NCI-H1436 (cell line): ENCODE measurements around the gene LTN1.

Source experiments
- DNase-seq: peaks from one replicate; lab custom pipeline; 2025; lab: John Stamatoyannopoulos, UW

The LTN1 gene

DNA sequence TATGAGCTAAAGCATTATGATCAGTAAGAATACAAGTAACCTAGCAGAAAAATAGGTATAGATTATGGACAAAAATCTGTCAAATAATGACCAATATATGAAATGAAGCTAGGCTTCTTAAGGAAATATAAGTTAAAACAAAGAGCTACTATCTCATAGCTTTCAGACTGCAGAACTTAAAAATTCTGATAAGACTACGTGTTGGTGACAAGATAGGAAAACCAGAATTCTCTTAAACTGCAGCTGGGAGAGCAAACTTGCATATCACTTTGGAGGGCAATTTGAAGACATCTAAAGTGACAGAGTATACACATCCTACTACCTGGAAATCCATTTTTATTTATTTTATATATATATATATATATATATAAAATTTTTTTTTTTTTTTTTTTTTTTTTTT, 65.5 kb downstream of the LTN1 start:
- DNase-seq: no peak

DNA sequence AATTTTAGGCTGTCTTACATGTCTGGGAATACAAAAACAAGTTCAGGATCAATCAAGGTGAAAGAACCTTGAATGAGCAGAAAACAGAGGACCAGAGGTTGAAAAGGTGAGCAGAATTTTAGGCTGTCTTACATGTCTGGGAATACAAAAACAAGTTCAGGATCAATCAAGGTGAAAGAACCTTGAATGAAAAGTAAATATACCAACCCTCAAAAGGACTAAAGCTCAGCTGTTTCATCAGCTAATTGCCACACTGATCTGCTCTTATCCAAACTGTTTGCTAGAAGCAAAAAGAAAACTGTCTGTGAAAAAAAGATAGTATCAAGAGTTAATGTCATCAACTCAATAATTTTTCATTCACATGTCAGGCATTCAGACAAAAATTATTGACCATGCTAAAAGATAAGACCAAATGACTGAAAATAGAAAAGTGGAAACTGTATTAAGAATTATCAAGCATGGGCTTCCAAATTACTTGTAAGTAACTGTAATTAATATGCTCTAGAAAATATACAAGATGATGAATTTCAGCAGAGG, 69.2 kb downstream of the LTN1 start:
- no peak for DNase-seq

DNA sequence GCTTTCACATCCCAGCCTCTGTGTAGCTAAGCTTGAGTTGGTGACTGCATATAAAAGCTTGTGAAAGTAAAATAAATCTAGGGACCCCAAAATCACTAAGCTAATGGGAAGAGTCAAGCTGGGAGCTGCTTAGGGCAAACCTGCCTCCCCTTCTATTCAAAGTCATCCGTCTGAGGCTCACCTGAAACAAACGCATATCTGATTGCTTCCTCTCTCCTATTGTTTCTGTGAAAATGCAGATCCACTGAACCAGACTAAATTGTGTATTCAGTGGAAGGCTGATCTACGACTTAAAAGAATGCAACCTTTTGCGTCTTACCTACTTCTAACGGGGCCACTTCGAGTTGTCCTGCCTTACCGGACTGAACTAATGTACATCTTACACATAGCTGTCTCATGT, 70.3 kb downstream of the LTN1 start:
- DNase-seq: no peak

DNA sequence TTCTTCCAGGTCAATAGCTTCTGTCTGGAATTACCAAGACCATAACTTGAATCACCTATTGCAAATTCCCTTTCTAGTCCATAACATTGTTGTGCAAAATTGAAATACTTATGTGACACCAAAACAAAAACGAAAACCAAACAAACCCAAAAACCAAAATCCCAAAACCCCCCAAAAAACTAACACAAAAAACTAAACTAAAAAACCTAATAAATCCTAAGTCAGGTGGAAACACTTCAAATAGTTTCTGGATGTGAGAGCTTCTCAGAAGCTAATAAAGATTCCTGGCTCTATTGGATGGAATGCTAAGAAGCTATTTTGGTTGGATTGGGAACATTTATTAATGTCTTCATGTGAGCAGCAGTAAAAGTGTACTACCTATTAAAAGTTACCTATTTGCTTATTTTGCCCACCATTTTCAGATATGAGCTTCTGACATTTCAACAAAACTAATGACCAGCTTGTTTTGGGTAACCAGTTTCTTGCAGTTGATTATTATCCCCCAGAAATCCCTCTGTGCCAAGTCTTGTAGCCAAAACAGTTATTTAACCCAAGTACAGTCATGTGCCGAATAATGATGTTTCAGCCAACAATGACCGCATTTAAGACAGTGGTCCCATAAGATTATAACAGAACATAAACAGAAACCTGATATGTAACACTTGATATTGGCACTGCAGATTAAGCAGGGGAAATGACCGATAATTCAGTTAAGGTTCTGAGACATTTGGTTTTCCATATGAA, 76.4 kb downstream of the LTN1 start:
- DNase-seq: no peak

DNA sequence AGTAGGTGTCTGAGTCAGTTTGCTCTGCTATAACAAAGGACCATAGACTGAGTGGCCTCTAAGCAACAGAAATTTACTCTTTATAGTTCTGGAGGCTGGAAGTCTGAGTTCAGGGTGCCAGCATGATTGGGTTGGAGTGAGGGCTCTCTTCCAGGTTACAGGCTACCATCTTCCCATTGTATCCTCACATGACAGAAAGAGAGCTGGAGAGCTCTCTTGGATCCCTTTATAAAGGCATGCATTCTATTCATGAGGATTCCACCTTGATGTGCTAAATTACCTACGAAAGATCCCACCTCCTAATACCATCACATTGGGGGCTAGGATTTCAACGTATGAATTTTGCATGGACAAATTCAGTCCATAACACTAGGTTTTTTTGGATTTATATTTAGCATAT, 79.6 kb downstream of the LTN1 start:
- no peak for DNase-seq

DNA sequence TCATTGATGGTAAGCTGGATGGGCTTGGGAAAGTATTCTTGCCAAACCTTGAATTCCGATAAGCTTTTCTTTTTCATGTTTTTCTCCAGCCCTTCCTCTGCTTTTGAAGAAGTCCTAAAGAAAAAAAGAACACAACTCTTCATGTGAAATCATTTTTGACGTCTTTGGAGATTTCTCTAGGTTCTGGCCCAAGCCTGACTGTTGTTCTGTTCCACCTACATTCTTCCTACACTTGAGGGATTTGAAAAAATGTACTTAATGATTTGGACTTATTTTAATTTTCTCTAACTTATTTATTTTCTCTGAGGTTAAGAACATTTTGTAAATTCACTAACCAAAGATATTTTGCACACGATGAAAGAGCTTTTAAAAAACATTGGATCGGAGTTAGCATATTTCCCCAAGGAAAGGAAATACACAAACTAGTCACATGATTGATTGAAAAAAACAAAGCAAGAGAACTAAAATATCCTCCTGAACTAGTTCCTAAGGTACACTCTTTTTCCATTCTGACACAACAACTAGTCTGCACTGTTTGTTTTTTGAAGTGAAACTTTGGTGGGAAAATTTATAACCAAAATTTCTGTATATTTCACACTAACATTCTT, 82.3 kb downstream of the LTN1 start:
- no peak for DNase-seq

DNA sequence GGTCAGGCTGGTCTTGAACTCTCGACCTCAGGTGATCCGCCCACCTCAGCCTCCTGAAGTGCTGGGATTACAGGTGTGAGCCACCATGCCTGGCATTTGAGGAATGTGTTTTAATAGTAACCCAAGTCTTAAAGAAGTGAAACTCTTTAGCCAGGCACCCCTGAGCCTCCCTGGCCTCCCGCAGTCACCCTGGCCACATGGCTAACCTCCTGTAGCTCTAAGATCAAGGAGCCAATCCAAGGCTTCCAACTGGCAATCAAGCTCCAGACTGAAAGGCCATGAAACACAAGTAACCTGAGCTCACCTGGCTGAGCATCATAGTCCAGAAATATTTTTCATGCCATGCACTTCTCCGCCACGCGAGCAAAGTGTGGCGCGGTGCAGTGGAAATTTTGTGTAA, 84.3 kb downstream of the LTN1 start:
- DNase-seq: no peak

DNA sequence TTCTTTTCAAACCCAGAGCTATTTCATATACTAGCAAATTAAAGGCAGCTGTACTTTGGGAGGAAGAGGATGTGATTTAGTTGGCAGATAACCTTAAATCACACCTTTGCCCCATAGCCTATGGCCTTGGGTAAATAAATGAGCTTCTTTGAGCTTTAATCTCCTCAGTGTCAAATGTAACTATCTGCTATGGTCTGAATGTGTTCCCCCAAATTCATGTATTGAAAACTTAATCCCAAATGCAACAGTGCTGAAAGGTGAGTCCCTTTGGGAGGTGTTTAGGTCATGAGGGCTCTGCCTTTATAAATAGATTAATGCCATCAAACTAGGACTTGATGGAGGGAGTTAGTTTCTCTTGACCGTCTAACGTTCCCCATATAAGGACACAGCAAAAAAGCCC, 85.8 kb downstream of the LTN1 start:
- DNase-seq: no peak

DNA sequence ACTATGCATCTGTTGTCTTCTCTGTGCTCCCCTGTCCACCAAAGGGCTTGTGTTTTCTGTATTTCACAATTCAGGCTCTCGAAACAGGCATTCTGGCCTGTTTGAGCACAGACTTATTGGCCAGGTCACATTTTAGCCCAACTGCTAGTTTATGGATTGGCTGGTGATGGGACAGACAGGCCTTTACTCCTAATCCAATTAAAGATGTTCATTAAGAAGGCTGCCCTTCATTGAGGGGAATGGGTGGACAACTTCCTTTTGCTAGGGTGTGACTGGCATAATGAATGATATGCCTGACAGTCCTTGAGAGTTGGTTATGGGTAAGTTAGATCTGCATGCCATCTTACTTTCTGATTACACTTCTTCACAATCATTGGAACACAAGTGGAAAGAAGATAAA, 86.4 kb downstream of the LTN1 start:
- DNase-seq: no peak

DNA sequence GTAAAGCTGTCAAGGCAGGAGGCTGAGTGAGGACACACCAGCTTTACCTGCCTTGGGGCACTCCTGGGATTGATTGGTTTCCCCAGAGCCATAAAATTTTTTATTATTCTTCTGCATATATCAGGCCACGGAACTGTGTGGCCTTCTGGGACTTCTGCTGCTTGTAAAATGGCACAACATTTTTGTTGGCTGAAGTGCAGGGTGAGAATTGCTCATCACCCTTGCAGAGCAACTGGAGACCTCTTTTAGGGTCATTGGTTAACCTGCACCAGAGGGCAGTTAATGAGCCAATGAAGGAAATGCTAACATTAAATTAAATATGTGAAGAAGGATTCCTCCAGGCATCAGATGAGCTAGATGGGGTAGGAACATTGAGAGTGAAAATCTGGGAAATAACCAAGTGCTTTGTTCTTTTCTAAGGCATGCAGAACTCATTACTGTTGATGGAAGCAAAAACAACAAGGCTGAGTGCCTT, 87.7 kb downstream of the LTN1 start:
- no peak for DNase-seq

DNA sequence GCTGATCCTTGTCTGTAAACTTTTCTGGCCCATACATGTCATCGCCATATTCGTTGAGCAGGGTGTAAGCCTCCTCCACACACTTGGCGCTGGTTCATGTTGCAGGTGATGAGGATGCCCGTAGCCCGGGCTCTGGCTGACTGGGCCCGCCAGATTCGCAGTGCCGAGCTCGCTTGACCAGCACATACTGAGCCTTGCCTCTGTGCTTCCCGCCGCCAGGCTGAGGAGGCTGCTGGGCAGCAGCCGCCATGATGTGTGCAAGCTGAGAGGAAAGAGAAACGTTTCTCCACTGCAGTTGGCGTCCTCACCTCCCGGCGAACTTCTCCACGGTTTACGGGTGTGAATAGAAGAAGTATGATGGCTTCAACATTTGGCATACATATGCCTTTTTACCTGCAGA, 89.2 kb downstream of the LTN1 start:
- no peak for DNase-seq

DNA sequence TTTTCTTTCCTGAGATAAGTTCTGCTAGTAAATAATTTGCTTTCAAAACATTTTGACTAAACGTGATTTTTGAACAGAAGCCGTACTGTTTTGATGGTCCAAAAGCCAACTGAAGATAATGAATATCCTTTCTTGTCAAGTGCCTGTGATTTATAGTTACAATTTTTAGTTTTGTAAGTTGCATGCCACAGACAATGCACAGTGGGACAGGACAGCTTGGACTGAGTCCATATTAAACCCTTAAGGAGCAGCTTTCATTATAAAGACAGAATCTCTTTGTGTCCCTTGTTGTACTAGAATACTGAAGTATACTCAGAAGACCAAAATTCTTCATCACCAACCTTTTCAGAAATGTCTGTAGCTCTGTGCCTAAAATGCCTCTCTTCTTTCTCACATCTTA, 92.2 kb downstream of the LTN1 start:
- no peak for DNase-seq

DNA sequence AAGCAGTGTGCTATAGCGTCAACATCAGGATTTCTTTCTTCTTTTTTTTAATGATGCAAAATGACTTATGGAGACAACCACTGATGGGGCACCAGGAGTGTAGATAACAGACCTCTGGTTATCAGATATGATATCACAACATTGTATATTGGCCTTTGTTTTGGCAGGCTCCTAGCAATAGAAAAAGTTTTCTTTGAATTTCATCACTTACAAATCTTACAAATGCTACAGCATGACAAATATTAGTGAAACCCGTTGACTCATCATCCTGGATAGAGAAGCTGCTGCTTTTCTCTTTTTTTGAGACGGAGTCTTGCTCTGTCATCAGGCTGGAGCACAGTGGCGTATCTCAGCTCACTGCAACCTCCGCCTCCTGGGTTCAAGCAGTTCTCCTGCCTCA, 92.9 kb downstream of the LTN1 start:
- DNase-seq: no peak

DNA sequence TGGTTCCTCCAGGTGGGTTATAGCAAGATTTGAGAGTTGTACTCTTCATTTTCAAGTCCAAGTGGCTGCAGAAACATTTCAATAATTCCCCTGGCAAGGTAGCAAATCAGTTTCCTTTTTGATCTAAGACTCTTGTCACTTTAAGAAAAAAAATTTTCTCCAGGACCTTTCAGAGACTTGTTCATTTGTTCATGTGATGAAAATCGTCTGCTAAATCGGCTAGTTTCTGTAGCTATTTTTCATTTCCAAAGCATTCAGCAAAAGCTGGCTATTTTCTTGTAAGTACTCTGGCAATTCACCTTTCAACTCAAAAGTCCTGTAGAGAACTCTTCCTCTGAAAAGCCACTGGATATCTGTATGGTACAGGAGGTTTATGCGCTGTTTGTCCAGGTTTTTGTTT, 93.5 kb downstream of the LTN1 start:
- DNase-seq: no peak

DNA sequence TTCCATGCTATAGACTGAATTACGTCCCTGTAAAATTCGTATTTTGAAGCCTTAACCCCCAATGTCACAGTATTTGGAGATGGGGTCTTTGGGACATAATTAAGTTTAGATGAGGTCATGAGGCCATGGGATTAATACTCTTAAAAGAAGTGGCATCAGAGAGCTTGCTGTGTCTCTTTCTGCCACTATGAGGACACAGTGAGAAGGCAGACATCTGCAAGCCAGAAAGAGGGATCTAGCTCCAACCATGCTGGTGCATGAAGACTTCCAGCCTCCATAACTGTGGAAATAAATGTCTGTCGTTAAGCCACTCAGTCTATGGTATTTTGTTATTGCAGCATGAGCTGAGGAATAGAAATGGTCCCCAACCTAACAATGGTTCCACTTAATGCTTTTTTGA, 99.0 kb downstream of the LTN1 start:
- DNase-seq: no peak

DNA sequence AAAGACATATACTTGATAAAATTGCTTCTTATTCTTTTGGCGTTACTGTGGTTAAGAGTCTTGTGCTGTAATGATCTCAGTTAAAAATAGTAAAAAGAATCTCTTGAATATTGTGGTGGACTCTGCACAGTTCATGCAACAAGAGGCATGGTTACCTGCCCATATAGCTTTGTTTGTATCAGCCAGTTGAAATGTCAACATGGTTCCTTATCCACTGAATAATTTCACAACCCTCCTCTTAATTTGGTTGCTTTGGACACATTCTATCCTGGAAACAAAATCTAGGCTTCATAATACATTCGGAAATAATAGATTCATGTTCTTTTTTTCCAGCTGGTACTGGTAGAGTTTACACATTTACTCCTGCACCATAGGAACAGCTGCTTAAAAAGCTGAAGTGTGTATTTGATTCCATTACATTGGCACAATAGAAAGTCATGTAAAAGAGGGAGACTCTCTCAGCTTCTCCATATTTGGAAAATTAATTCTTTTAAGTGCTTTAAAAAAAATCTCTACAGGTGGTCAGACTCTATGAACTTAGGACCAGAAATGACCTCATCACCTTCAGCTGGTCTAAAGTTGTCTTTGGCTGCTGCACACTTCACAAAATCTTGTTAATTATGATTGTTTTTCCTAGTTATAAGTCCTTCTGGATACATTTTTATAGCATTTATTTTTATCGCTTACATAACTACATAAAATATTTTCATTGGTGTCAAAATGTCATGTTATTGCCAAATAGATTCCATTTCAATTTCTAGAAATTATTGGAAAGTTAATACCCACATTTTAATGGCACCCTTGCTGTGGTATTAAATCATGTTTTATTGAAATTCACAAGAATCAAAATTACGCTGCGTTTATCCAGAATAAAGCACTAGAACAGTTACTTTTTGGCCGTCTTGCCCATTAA, 100.2 kb downstream of the LTN1 start:
- no peak for DNase-seq

DNA sequence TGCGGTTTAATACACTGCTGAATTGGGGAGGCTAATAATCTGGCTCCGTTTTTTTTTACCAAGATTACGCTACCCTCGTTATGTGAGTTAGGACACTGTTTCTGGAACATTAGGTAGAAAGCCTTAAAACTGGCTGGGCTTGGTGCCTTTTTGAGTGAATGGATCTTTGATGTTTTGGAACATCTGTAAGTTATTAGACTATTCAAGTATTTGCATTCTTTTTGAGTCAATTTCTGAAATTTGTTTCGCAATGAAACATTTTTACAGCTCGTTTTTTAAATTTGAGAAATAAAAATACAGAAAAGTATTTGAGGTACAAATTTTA, 106.9 kb downstream of the LTN1 start:
- no peak for DNase-seq

DNA sequence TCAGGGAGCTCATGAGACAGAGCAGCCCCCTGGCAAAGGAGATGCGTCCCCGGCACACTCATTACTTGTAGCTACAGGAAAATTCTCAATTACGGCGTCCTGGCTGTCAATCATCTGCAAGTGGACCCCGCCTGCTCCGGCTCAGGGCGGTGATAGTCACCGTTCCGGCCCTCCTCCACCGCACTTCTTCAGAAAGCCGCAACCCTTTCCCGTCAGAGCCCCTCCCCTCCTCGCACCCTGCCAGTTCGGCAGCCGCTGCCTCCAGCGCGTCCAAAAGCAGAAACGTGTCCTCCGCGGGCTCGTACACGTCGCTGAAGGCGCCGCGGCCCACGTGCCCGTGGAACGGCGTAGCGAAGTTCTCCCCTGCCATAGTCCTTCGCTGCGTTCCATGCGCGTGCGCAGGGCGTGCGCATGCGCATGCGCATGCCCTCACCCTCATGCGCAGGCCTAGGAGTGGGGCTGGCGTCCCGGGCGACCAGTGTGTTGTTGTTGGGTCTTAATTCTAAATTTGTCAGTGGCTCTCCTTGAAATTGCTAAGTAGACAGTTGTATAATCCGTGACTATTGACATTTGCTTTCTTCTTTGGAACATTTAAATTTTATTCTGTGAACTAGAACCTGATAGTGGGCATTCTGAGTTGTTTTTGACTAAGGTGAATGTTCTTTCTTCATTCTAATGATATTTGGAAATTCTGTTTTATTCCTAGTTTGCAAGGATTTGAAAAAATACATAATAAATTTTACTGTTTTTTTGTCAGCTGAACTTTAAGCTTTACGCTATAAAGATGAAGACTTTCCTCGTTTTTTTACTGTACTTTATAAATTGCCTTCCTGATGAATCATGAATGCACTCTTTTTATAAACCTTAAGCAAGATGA, 107.5 kb downstream of the LTN1 start:
- DNase-seq: peak; percentile 81

DNA sequence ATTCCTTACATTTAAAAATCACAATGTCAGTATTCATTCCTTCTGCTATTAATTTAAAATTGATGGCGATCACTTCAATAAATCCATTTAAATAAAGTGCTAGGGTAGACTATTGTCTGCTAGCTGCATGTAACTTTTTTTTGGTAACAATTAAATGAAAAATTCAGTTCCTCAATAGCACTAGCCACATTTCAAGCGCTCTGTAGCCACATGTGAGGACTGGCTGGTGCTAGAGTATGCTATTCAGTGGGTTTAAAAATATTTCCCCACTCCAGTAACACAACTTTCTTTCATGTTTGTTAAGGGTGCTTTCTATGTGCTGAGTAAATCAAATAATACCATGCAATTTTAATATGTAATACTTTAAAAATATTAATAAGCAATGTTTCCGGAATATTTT, 108.2 kb downstream of the LTN1 start:
- no peak for DNase-seq

DNA sequence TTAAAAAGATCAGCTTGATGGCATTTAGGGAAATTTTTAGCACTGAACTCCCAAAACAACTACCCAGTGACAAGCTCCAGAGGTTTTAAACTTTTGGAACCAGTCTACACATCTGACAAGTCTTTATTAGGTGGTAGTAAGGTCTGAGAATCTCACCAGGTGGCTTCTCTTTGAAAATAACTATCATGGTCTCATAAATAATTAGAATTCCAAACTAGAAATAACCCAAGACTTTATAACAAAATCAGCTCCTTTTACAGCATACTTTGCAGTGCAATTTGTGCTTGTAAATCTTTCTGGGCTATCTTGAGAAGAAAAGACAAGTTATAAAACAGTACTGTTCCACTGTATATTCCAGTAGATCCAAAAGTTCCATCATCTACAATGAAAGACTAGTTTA, 108.7 kb downstream of the LTN1 start:
- DNase-seq: no peak

DNA sequence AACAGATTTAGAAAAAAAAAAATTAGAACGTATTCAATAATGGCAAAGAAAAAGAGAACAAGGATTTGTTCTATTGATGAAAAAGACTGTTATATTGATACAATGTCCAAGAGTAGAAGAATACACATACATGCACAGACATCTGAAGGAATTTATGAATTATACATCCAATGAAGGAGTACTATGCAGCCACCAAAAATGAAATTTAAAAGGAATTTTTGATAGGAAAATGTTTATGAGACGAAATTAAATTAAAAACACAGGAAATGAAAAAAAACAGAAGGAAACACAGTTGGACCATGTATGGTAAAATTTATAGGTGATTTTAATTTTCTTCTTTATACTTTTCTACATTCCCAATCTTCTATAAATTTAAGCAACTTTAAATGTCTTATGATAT, 110.3 kb downstream of the LTN1 start:
- DNase-seq: no peak
